Measurements from ENCODE around the gene EDC3. TPM values are rescaled to one million over a fixed set of nuclear protein-coding genes. Genes with fewer than 3 reads are reported as not detected.
A peak's percentile ranks its signal among the peaks of the same experiment; 100 is the strongest.
"Not testable (repeated sequence)": the region's sequence is repeated elsewhere in the genome, so short reads cannot be mapped to it uniquely, and the experiment has no call there.

Gene EDC3
- total and polyA plus RNA-seq, 9 donors, result 11.0 to 32.5 (median 27.1) TPM

GRCh38 chr15:74674161-74674560 lies 21.7 kb downstream of the EDC3 start:
- WGBS (ENCODE audit: insufficient coverage), result 100% methylated on average over 3 of the region's 3 CpGs
- Histone ChIP-seq H3K4me1 (ENCODE audit: control insufficient read depth, insufficient read depth, low read length) (no peaks in the 10 kb centered on the region), H3K27me3 (ENCODE audit: control insufficient read depth, insufficient read depth, low read length) (no peaks in the 10 kb centered on the region), H3K27ac (ENCODE audit: low read length) (no peak overlapping the region), H3K9me3 (replicated peaks; ENCODE audit: control insufficient read depth, low read depth, low read length) (no peaks in the 10 kb centered on the region), H3K36me3 (ENCODE audit: control insufficient read depth, insufficient read depth, low read length) (peaks cover 35% of the 10 kb centered on the region), H3K4me3 (ENCODE audit: low read length) (no peak overlapping the region)
- no peak for DNase-seq

GRCh38 chr15:74669627-74670026 lies 26.2 kb downstream of the EDC3 start:
- H3K36me3 ChIP-seq (ENCODE audit: control insufficient read depth, insufficient read depth, low read length), result peaks cover 35% of the 10 kb centered on the region
- H3K4me1 ChIP-seq (ENCODE audit: control insufficient read depth, insufficient read depth, low read length), result no peaks in the 10 kb centered on the region
- H3K9me3 ChIP-seq (replicated peaks; ENCODE audit: control insufficient read depth, low read depth, low read length), result no peaks in the 10 kb centered on the region
- H3K4me3 ChIP-seq (ENCODE audit: low read length), result no peak overlapping the region
- no CpG with 5 or more reads among the region's 4 CpGs for WGBS (ENCODE audit: insufficient coverage)
- H3K27ac ChIP-seq (ENCODE audit: low read length), result no peak overlapping the region
- no peaks in the 10 kb centered on the region for H3K27me3 ChIP-seq (ENCODE audit: control insufficient read depth, insufficient read depth, low read length)
- no peak for DNase-seq

GRCh38 chr15:74667975-74668374 lies 27.8 kb downstream of the EDC3 start:
- H3K27ac ChIP-seq (ENCODE audit: low read length), result no peak overlapping the region
- H3K27me3 ChIP-seq (ENCODE audit: control insufficient read depth, insufficient read depth, low read length), result no peaks in the 10 kb centered on the region
- no peak for DNase-seq
- WGBS (ENCODE audit: insufficient coverage), result no CpG with 5 or more reads among the region's 1 CpG
- H3K4me1 ChIP-seq (ENCODE audit: control insufficient read depth, insufficient read depth, low read length), result no peaks in the 10 kb centered on the region
- H3K4me3 ChIP-seq (ENCODE audit: low read length), result no peak overlapping the region
- no peaks in the 10 kb centered on the region for H3K9me3 ChIP-seq (replicated peaks; ENCODE audit: control insufficient read depth, low read depth, low read length)
- H3K36me3 ChIP-seq (ENCODE audit: control insufficient read depth, insufficient read depth, low read length), result peaks cover 27% of the 10 kb centered on the region

GRCh38 chr15:74664670-74665069 lies 31.2 kb downstream of the EDC3 start:
- no peak for DNase-seq
- Histone ChIP-seq H3K4me1 (ENCODE audit: control insufficient read depth, insufficient read depth, low read length) (no peaks in the 10 kb centered on the region), H3K27ac (ENCODE audit: low read length) (no peak overlapping the region), H3K27me3 (ENCODE audit: control insufficient read depth, insufficient read depth, low read length) (no peaks in the 10 kb centered on the region), H3K9me3 (replicated peaks; ENCODE audit: control insufficient read depth, low read depth, low read length) (no peaks in the 10 kb centered on the region), H3K4me3 (ENCODE audit: low read length) (no peak overlapping the region), H3K36me3 (ENCODE audit: control insufficient read depth, insufficient read depth, low read length) (peaks cover 6% of the 10 kb centered on the region)
- WGBS (ENCODE audit: insufficient coverage), result no CpG with 5 or more reads among the region's 2 CpGs

GRCh38 chr15:74664028-74664616 lies 31.7 kb downstream of the EDC3 start:
- peak; percentile 50 for DNase-seq
- WGBS (ENCODE audit: insufficient coverage), result 31% methylated on average over 2 of the region's 2 CpGs
- H3K27me3 ChIP-seq (ENCODE audit: control insufficient read depth, insufficient read depth, low read length), result no peaks in the 10 kb centered on the region
- no peak overlapping the region for H3K4me3 ChIP-seq (ENCODE audit: low read length)
- H3K27ac ChIP-seq (ENCODE audit: low read length), result no peak overlapping the region
- H3K9me3 ChIP-seq (replicated peaks; ENCODE audit: control insufficient read depth, low read depth, low read length), result no peaks in the 10 kb centered on the region
- H3K4me1 ChIP-seq (ENCODE audit: control insufficient read depth, insufficient read depth, low read length), result no peaks in the 10 kb centered on the region
- peaks cover 6% of the 10 kb centered on the region for H3K36me3 ChIP-seq (ENCODE audit: control insufficient read depth, insufficient read depth, low read length)

- no peak for DNase-seq
- no peak overlapping the region for H3K27ac ChIP-seq (ENCODE audit: low read length)
- H3K4me3 ChIP-seq (ENCODE audit: low read length), result no peak overlapping the region
- H3K36me3 ChIP-seq (ENCODE audit: control insufficient read depth, insufficient read depth, low read length), result peaks cover 4% of the 10 kb centered on the region
- no peaks in the 10 kb centered on the region for H3K9me3 ChIP-seq (replicated peaks; ENCODE audit: control insufficient read depth, low read depth, low read length)
- no peaks in the 10 kb centered on the region for H3K27me3 ChIP-seq (ENCODE audit: control insufficient read depth, insufficient read depth, low read length)
- H3K4me1 ChIP-seq (ENCODE audit: control insufficient read depth, insufficient read depth, low read length), result no peaks in the 10 kb centered on the region
- no CpG with 5 or more reads among the region's 8 CpGs for WGBS (ENCODE audit: insufficient coverage)
These were observed 32.4 kb downstream of the EDC3 start for GRCh38 chr15:74663303-74664027.

GRCh38 chr15:74662064-74662860 lies 33.6 kb downstream of the EDC3 start:
- Histone ChIP-seq H3K27ac (ENCODE audit: low read length) (no peak overlapping the region), H3K9me3 (replicated peaks; ENCODE audit: control insufficient read depth, low read depth, low read length) (no peaks in the 10 kb centered on the region), H3K4me1 (ENCODE audit: control insufficient read depth, insufficient read depth, low read length) (peaks cover 4% of the 10 kb centered on the region), H3K36me3 (ENCODE audit: control insufficient read depth, insufficient read depth, low read length) (peaks cover 3% of the 10 kb centered on the region), H3K4me3 (ENCODE audit: low read length) (no peak overlapping the region), H3K27me3 (ENCODE audit: control insufficient read depth, insufficient read depth, low read length) (no peaks in the 10 kb centered on the region)
- DNase-seq, result no peak
- 88% methylated on average over 1 of the region's 4 CpGs for WGBS (ENCODE audit: insufficient coverage)

GRCh38 chr15:74661280-74661679 lies 34.5 kb downstream of the EDC3 start:
- H3K9me3 ChIP-seq (replicated peaks; ENCODE audit: control insufficient read depth, low read depth, low read length); H3K4me1 ChIP-seq (ENCODE audit: control insufficient read depth, insufficient read depth, low read length); H3K36me3 ChIP-seq (ENCODE audit: control insufficient read depth, insufficient read depth, low read length); H3K27ac ChIP-seq (ENCODE audit: low read length); DNase-seq; H3K4me3 ChIP-seq (ENCODE audit: low read length); H3K27me3 ChIP-seq (ENCODE audit: control insufficient read depth, insufficient read depth, low read length): not testable (repeated sequence)
- WGBS (ENCODE audit: insufficient coverage), result 100% methylated on average over 2 of the region's 8 CpGs

- no CpG with 5 or more reads among the region's 3 CpGs for WGBS (ENCODE audit: insufficient coverage)
- Histone ChIP-seq H3K27me3 (ENCODE audit: control insufficient read depth, insufficient read depth, low read length) (no peaks in the 10 kb centered on the region), H3K27ac (ENCODE audit: low read length) (no peak overlapping the region), H3K9me3 (replicated peaks; ENCODE audit: control insufficient read depth, low read depth, low read length) (no peaks in the 10 kb centered on the region), H3K36me3 (ENCODE audit: control insufficient read depth, insufficient read depth, low read length) (peaks cover 12% of the 10 kb centered on the region), H3K4me1 (ENCODE audit: control insufficient read depth, insufficient read depth, low read length) (peaks cover 26% of the 10 kb centered on the region), H3K4me3 (ENCODE audit: low read length) (no peak overlapping the region)
- DNase-seq, result no peak
These were observed 38.0 kb downstream of the EDC3 start for GRCh38 chr15:74657846-74658245.

GRCh38 chr15:74656935-74657535 lies 38.8 kb downstream of the EDC3 start:
- Histone ChIP-seq H3K9me3 (replicated peaks; ENCODE audit: control insufficient read depth, low read depth, low read length) (no peaks in the 10 kb centered on the region), H3K4me1 (ENCODE audit: control insufficient read depth, insufficient read depth, low read length) (peaks cover 26% of the 10 kb centered on the region), H3K36me3 (ENCODE audit: control insufficient read depth, insufficient read depth, low read length) (peaks cover 12% of the 10 kb centered on the region), H3K27me3 (ENCODE audit: control insufficient read depth, insufficient read depth, low read length) (no peaks in the 10 kb centered on the region), H3K4me3 (ENCODE audit: low read length) (no peak overlapping the region), H3K27ac (ENCODE audit: low read length) (no peak overlapping the region)
- whole genome bisulfite sequencing (ENCODE audit: insufficient coverage), result 90% methylated on average over 3 of the region's 6 CpGs
- no peak for DNase-seq

Data from muscle of leg (tissue), 11 donors.